Retina (tissue), 1 donor: ENCODE results near the gene NKPD1.

Experiments
- DNase-seq: peaks from one replicate; pipeline ENCODE4 v3.0.0-alpha.2; 2016

Gene NKPD1

GRCh38 chr19:45117167-45117594, 43.6 kb downstream of the NKPD1 start:
- DNase-seq = peak; percentile 20

GRCh38 chr19:45115809-45116615, 44.8 kb downstream of the NKPD1 start:
- DNase-seq = peak; percentile 31

- DNase-seq = no peak
Measured at GRCh38 chr19:45114116-45114515, 46.7 kb downstream of the NKPD1 start.

- DNase-seq = no peak
Measured at GRCh38 chr19:45113628-45114027, 47.2 kb downstream of the NKPD1 start.

GRCh38 chr19:45112111-45112827, 48.5 kb downstream of the NKPD1 start:
- no peak for DNase-seq
